ENCODE data around the gene KATNB1. TPM values are rescaled to one million over a fixed set of nuclear protein-coding genes. Genes with fewer than 3 reads are reported as not detected.

KATNB1 gene
- total RNA-seq, 1 donor from 2014 or later, result 47.4 TPM

GRCh38 chr16:57800200-57801097, 64.9 kb downstream of the KATNB1 start:
- no peak for TF ChIP-seq CTCF (conservative IDR thresholded peaks at IDR 0.05)
- Mint-ChIP-seq H3K4me3 (peak overlapping the region; percentile 87), H3K36me3 (ENCODE audit: low read depth) (no peaks in the 10 kb centered on the region), H3K27me3 (ENCODE audit: low read depth) (no peaks in the 10 kb centered on the region), H3K27ac (ENCODE audit: unreplicated experiment) (peak overlapping the region; percentile 9), H3K4me1 (peaks cover 50% of the 10 kb centered on the region), H3K9me3 (no peaks in the 10 kb centered on the region)
- no peak for DNase-seq (ENCODE audit: low read depth, low spot score)

- TF ChIP-seq CTCF (conservative IDR thresholded peaks at IDR 0.05), result no peak
- H3K27ac Mint-ChIP-seq (ENCODE audit: unreplicated experiment), result peak overlapping the region; percentile 24
- H3K9me3 Mint-ChIP-seq, result no peaks in the 10 kb centered on the region
- no peaks in the 10 kb centered on the region for H3K27me3 Mint-ChIP-seq (ENCODE audit: low read depth)
- H3K36me3 Mint-ChIP-seq (ENCODE audit: low read depth), result no peaks in the 10 kb centered on the region
- H3K4me1 Mint-ChIP-seq, result peaks cover 50% of the 10 kb centered on the region
- peak overlapping the region; percentile 87 for H3K4me3 Mint-ChIP-seq
- DNase-seq (ENCODE audit: low read depth, low spot score), result no peak
Measured at GRCh38 chr16:57801098-57801808, 65.7 kb downstream of the KATNB1 start.

- Mint-ChIP-seq H3K4me3 (peak overlapping the region; percentile 87), H3K36me3 (ENCODE audit: low read depth) (no peaks in the 10 kb centered on the region), H3K4me1 (peaks cover 54% of the 10 kb centered on the region), H3K27ac (ENCODE audit: unreplicated experiment) (peak overlapping the region; percentile 24), H3K27me3 (ENCODE audit: low read depth) (no peaks in the 10 kb centered on the region), H3K9me3 (no peaks in the 10 kb centered on the region)
- peak; percentile 22 for DNase-seq (ENCODE audit: low read depth, low spot score)
- no peak for TF ChIP-seq CTCF (conservative IDR thresholded peaks at IDR 0.05)
Measured at GRCh38 chr16:57801809-57802340, 66.3 kb downstream of the KATNB1 start.

DNA sequence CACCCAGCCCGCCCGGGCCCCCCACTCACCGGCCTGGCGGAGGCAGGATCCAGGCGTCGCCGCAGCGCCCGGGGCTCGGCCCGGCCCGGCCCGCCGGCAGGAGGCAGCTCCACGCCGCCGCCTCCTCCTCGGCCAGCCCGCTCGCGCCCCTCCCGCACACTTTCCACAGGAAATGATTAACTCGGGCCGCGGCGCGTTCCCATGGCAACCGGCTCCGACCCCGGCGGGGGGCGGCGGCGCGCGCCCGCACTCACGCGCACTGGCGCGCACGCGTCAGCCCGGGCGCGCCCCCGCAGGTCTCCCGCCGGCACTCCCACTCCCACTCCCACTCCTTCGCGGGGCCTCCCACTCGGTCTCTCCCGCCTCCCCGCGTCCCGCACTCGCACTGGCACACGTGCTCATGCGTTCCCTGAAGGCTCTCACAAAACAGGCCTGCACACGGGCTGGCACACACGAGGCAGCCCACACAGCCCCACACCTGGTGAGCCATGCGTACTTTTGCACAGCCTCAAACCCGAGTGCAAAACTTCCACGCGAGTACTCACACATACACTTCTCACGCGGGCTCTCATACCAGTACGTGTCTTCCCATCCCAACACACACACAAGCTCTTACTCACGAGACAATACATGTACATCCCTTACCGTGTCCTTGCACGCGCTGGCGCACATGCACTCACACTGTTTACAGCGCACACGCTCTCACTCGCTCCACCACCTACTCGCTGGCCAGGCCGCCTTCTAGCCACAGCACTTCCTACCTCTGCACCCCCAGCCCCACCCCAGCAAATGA, 67.0 kb downstream of the KATNB1 start, which contains the start of gene KIFC3:
KIFC3 (minus strand) TSS at position 151 of the 793 bp plus-strand sequence. CDS start 4,248 bp downstream, outside the sequence.
- Mint-ChIP-seq H3K27ac (ENCODE audit: unreplicated experiment) (peak within 1 kb of the TSS; percentile 96), H3K4me3 (peak within 1 kb of the TSS; percentile 97), H3K9me3 (no peaks in the 10 kb centered on the region), H3K4me1 (peaks cover 54% of the 10 kb centered on the region), H3K27me3 (ENCODE audit: low read depth) (no peaks in the 10 kb centered on the region), H3K36me3 (ENCODE audit: low read depth) (no peaks in the 10 kb centered on the region)
- TF ChIP-seq CTCF (conservative IDR thresholded peaks at IDR 0.05), result peak; percentile 22
- DNase-seq (ENCODE audit: low read depth, low spot score), result peak; percentile 67
